Breast epithelium (tissue), 3 donors: Measurements from ENCODE around the gene GPR50.

ENCODE experiments used
- POLR2A ChIP-seq: fragments of 450-650 bp; IDR thresholded peaks from one replicate; pipeline ENCODE4 v1.6.1; 2016; ENCODE audit warnings: antibody characterized with exemption, mild to moderate bottlenecking, moderate library complexity
- TF ChIP-seq, protein P1 (sequence below), 3 donors: fragments of 450-650 bp; IDR thresholded peaks; one replicate each; pipeline ENCODE4 v1.5.1; 2016 to 2017; ENCODE audit warnings: antibody characterized with exemption in 3 of 3, mild to moderate bottlenecking in 3 of 3, moderate library complexity in 3 of 3

DNA sequence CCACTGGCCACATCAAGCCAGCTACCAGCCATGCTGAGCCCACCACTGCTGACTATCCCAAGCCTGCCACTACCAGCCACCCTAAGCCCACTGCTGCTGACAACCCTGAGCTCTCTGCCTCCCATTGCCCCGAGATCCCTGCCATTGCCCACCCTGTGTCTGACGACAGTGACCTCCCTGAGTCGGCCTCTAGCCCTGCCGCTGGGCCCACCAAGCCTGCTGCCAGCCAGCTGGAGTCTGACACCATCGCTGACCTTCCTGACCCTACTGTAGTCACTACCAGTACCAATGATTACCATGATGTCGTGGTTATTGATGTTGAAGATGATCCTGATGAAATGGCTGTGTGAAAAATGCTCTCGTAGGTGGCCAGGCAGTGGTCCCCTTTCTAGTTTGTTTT lies 4.7 kb downstream of the GPR50 start:
- no peak for TF ChIP-seq POLR2A
- TF ChIP-seq, protein P1, sequence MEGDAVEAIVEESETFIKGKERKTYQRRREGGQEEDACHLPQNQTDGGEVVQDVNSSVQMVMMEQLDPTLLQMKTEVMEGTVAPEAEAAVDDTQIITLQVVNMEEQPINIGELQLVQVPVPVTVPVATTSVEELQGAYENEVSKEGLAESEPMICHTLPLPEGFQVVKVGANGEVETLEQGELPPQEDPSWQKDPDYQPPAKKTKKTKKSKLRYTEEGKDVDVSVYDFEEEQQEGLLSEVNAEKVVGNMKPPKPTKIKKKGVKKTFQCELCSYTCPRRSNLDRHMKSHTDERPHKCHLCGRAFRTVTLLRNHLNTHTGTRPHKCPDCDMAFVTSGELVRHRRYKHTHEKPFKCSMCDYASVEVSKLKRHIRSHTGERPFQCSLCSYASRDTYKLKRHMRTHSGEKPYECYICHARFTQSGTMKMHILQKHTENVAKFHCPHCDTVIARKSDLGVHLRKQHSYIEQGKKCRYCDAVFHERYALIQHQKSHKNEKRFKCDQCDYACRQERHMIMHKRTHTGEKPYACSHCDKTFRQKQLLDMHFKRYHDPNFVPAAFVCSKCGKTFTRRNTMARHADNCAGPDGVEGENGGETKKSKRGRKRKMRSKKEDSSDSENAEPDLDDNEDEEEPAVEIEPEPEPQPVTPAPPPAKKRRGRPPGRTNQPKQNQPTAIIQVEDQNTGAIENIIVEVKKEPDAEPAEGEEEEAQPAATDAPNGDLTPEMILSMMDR (IDR thresholded peaks at IDR 0.05), result no peak
